SK-N-MC (cell line): ENCODE data around the gene HEATR5A.

ENCODE experiments used
- EZH2 ChIP-seq: fragments of 200-600 bp; sonication (generic); IDR thresholded peaks from one replicate; pipeline ENCODE4 v1.6.1; 2017; ENCODE audit warnings: antibody characterized with exemption
- FOXP2 ChIP-seq: optimal IDR thresholded peaks from 2 replicates; pipeline ENCODE3; 2011; ENCODE audit warnings: mild to moderate bottlenecking, moderate library complexity; ENCODE audit not compliant: insufficient read depth; ENCODE audit errors: extremely low read length, control extremely low read depth
- POLR2AphosphoS5 ChIP-seq: IDR thresholded peaks from 2 replicates; pipeline ENCODE4 v1.6.1; 2012; ENCODE audit warnings: mild to moderate bottlenecking, low read depth, low read length, borderline replicate concordance

DNA sequence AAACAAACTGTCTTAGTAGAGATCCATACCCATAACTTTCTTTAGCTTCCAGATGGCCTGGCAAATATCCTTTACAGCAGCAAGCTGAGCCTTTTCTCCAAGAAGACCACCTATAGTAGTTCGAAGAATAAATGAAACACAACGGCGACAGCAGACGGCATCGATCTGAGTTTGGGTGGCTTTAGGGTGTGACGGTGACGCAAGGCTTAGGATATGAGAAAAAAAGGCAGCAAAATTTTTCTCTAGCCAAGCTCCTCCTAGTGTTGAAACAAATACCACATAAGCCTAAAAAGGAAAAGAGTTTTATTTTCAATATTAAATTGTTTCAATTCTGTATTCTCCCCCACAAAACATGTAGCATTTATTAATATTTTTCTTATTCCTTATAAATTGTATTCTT is 33.3 kb downstream of the HEATR5A start:
- TF ChIP-seq POLR2AphosphoS5 (no peak), EZH2 (no peak), FOXP2 (no peak)
